Neural crest cell (in vitro differentiated cells): Measurements from ENCODE around the gene KCNQ4. TPM values are rescaled to one million over a fixed set of nuclear protein-coding genes. Genes with fewer than 3 reads are reported as not detected.

Experiments
- DNase-seq: peaks from one replicate; pipeline ENCODE4 v3.0.0; 2021; ENCODE audit warnings: low read depth, mixed read lengths, low spot score
- H3K27ac Mint-ChIP-seq: one replicate; pipeline ENCODE4 v1.8.0; 2021; ENCODE audit warnings: mild to moderate bottlenecking, mixed read lengths; ENCODE audit not compliant: unreplicated experiment
- H3K27me3 Mint-ChIP-seq: 2 replicates; pipeline ENCODE4 v1.8.0; 2021; ENCODE audit warnings: low read depth, mild to moderate bottlenecking, mixed read lengths
- H3K36me3 Mint-ChIP-seq: 2 replicates; pipeline ENCODE4 v1.8.0; 2021; ENCODE audit warnings: low read depth, mild to moderate bottlenecking, mixed read lengths
- H3K4me1 Mint-ChIP-seq: 2 replicates; pipeline ENCODE4 v1.8.0; 2021; ENCODE audit warnings: mixed read lengths
- H3K4me3 Mint-ChIP-seq: one replicate; pipeline ENCODE4 v1.8.0; 2021; ENCODE audit warnings: mild to moderate bottlenecking, mixed read lengths
- H3K9me3 Mint-ChIP-seq: 2 replicates; pipeline ENCODE4 v1.8.0; 2021; ENCODE audit warnings: mixed read lengths
- CTCF ChIP-seq: fragments of 200-600 bp; sonication (generic); conservative IDR thresholded peaks from 2 replicates; pipeline ENCODE4 v1.5.0; 2021; ENCODE audit warnings: antibody characterized with exemption, mild to moderate bottlenecking
- total RNA-seq: library from RNA; stranded (reverse); gene quantifications from 2 replicates; pipeline ENCODE4 v1.2.1, GENCODE V29; 2021

The KCNQ4 gene
- total RNA-seq, 1 donor from 2014 or later, result 0.89 TPM

GRCh38 chr1:40823345-40823744 lies 39.8 kb downstream of the KCNQ4 start:
- DNase-seq, result no peak
- no peak for TF ChIP-seq CTCF
- Mint-ChIP-seq H3K27me3 (peaks cover 8% of the 10 kb centered on the region), H3K36me3 (no peaks in the 10 kb centered on the region), H3K4me1 (peaks cover 44% of the 10 kb centered on the region), H3K27ac (no peak overlapping the region), H3K4me3 (no peak overlapping the region), H3K9me3 (no peaks in the 10 kb centered on the region)

- no peak for DNase-seq
- H3K4me1 Mint-ChIP-seq, result peaks cover 44% of the 10 kb centered on the region
- H3K27me3 Mint-ChIP-seq, result peaks cover 8% of the 10 kb centered on the region
- no peak overlapping the region for H3K4me3 Mint-ChIP-seq
- H3K36me3 Mint-ChIP-seq, result no peaks in the 10 kb centered on the region
- no peaks in the 10 kb centered on the region for H3K9me3 Mint-ChIP-seq
- H3K27ac Mint-ChIP-seq, result peak overlapping the region; percentile 81
- TF ChIP-seq CTCF, result no peak
Measured at GRCh38 chr1:40823983-40824382, 40.4 kb downstream of the KCNQ4 start.

- Mint-ChIP-seq H3K4me1 (peaks cover 41% of the 10 kb centered on the region), H3K9me3 (no peaks in the 10 kb centered on the region), H3K36me3 (no peaks in the 10 kb centered on the region), H3K27me3 (peaks cover 1% of the 10 kb centered on the region), H3K27ac (peak overlapping the region; percentile 81), H3K4me3 (peak overlapping the region; percentile 65)
- no peak for TF ChIP-seq CTCF
- peak; percentile 26 for DNase-seq
Measured at GRCh38 chr1:40824591-40825434, 41.2 kb downstream of the KCNQ4 start.

GRCh38 chr1:40825435-40825788 lies 41.8 kb downstream of the KCNQ4 start:
- Mint-ChIP-seq H3K36me3 (no peaks in the 10 kb centered on the region), H3K4me1 (peaks cover 41% of the 10 kb centered on the region), H3K4me3 (peak overlapping the region; percentile 65), H3K9me3 (no peaks in the 10 kb centered on the region), H3K27ac (peak overlapping the region; percentile 81), H3K27me3 (no peaks in the 10 kb centered on the region)
- TF ChIP-seq CTCF, result no peak
- DNase-seq, result no peak

DNA sequence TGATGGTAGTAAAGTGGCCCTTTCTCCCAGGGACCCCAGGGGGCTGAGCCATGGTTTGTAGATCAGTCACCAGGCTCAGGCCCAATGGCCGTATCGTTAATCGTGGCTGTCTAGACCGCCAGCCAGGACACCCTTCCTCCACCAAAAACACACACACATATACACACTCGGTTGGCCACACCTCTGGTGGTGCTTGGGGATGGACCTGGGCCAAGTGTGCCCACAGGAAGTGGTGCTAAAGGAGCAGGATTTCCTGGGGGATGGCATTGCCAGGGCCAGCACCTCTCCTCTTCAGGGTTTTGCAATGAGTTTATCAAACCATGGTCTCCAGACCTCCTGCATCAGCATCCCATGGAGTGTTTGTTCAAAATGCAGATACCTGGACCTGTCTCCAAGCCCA lies 42.4 kb downstream of the KCNQ4 start:
- H3K9me3 Mint-ChIP-seq, result no peaks in the 10 kb centered on the region
- H3K27ac Mint-ChIP-seq, result peak overlapping the region; percentile 87
- DNase-seq, result no peak
- H3K27me3 Mint-ChIP-seq, result no peaks in the 10 kb centered on the region
- TF ChIP-seq CTCF, result no peak
- no peaks in the 10 kb centered on the region for H3K36me3 Mint-ChIP-seq
- peaks cover 41% of the 10 kb centered on the region for H3K4me1 Mint-ChIP-seq
- no peak overlapping the region for H3K4me3 Mint-ChIP-seq
